CD4-positive, alpha-beta T cell treated with Interleukin-2 at 100 ng/mL for 4 hours (primary cell): Measurements from ENCODE around the gene PCDHA7.
"Not testable (repeated sequence)": the region's sequence is repeated elsewhere in the genome, so short reads cannot be mapped to it uniquely, and the experiment has no call there.

ENCODE experiments used
- DNase-seq: peaks from one replicate; pipeline ENCODE4 v3.0.0-alpha.2; 2020; ENCODE audit warnings: low spot score

The PCDHA7 gene

GRCh38 chr5:140862441-140863295 lies 28.6 kb downstream of the PCDHA7 start:
- no peak for DNase-seq

- DNase-seq: no peak
Observed at GRCh38 chr5:140868721-140869554, 34.9 kb downstream of the PCDHA7 start, which contains the start of gene PCDHA11. TSS of gene PCDHA11 (plus strand) at chr5:140868957. CDS start at chr5:140869104, 147 bp downstream.

- no peak for DNase-seq
Observed at GRCh38 chr5:140869555-140869886, 35.5 kb downstream of the PCDHA7 start.

GRCh38 chr5:140870221-140871201 lies 36.4 kb downstream of the PCDHA7 start:
- no peak for DNase-seq

- no peak for DNase-seq
Observed at GRCh38 chr5:140875085-140876065, 41.3 kb downstream of the PCDHA7 start, which contains the start of gene PCDHA12. TSS of gene PCDHA12 (plus strand) at chr5:140875308. CDS start at chr5:140875473, 165 bp downstream.

- not testable (repeated sequence) for DNase-seq
Observed at GRCh38 chr5:140876541-140877261, 42.6 kb downstream of the PCDHA7 start.

GRCh38 chr5:140877262-140877581 lies 43.2 kb downstream of the PCDHA7 start:
- no peak for DNase-seq

GRCh38 chr5:140881889-140882590 lies 48.0 kb downstream of the PCDHA7 start, which contains the start of gene PCDHA13:
TSS of gene PCDHA13 (plus strand) at chr5:140882124. CDS start at chr5:140882269, 145 bp downstream.
- DNase-seq: no peak

- no peak for DNase-seq
Observed at GRCh38 chr5:140882591-140882899, 48.5 kb downstream of the PCDHA7 start.

GRCh38 chr5:140883373-140883772 lies 49.3 kb downstream of the PCDHA7 start:
- no peak for DNase-seq

GRCh38 chr5:140883927-140884697 lies 50.0 kb downstream of the PCDHA7 start:
- DNase-seq: no peak
